Umbilical cord (tissue), 2 donors: ENCODE results near the gene C16orf89. TPM values are rescaled to one million over a fixed set of nuclear protein-coding genes. Genes with fewer than 3 reads are reported as not detected.

Experiments
- DNase-seq: peaks from one replicate; pipeline ENCODE4 v3.0.0-alpha.2; 2015; ENCODE audit warnings: low spot score
- total RNA-seq: library from RNA; depleted of rRNA; stranded (reverse); fragments of >200 nt; gene quantifications from one replicate; pipeline ENCODE4 v1.2.3, GENCODE V29; 2014; ENCODE audit warnings: low replicate concordance; ENCODE audit not compliant: insufficient read depth

C16orf89 gene
- total RNA-seq, 1 donor from 2014 or later, result not detected

- DNase-seq, result no peak
Observed at GRCh38 chr16:5005916-5006315, 59.8 kb downstream of the C16orf89 start.

DNA sequence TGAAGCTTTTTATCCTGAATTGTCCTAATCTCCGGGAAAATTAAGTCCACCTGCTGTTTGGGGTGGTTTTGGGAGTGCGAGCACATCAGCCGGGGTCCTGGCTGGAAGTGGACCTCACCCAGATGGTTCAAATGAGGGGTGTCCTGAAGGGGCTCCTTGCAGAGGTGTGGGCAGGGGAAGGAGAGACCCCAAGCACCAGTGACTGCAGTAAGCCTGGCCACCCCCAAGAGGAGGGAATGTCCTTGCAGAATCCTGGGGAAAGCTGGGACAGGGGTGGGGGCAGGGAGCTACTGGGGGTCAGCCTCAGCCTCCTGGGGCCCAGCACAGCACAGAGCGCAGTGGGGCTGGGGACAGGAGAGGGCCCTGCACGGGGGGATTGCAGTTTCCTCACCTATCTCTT is 61.4 kb downstream of the C16orf89 start:
- no peak for DNase-seq

- DNase-seq, result no peak
Observed at GRCh38 chr16:5003828-5004227, 61.9 kb downstream of the C16orf89 start.

DNA sequence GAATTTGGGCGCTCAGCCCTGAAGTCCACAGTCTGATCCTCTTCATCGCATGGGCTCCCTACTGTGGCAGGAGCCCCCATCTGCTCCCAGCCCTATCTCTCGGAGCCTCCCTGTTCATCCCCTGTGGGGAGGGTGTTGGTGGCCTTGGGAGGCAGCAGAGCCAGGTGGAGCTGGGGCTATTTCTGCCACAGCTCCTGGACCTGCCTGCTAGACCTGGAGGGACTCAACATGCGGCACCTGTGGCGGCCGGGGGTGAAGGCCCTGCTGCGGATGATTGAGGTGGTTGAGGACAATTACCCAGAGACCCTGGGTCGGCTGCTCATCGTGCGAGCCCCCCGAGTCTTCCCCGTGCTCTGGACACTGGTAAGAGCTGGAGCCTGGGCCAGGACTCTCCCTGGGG is 62.5 kb downstream of the C16orf89 start:
- DNase-seq, result no peak

DNA sequence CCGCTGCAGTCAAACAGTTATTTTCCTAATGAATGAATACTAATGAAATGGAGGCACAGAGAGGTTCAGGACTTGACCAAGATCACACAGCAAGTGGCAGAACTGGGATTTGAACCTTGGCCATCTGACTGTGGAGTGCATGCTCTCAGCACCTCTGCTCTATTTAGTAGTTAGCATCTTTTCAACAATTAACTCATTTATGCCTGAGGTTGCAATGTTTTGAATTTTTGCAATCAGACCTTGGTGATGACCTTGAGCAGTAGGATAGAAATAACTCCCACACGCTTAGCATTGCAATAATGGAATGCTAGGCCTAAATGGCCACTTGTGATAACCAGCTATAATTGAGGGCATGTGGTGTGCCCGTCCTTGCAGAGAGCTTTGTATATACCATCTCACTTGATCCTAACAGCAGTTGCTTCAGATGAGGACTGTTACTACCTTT is 63.0 kb downstream of the C16orf89 start:
- DNase-seq, result no peak

DNA sequence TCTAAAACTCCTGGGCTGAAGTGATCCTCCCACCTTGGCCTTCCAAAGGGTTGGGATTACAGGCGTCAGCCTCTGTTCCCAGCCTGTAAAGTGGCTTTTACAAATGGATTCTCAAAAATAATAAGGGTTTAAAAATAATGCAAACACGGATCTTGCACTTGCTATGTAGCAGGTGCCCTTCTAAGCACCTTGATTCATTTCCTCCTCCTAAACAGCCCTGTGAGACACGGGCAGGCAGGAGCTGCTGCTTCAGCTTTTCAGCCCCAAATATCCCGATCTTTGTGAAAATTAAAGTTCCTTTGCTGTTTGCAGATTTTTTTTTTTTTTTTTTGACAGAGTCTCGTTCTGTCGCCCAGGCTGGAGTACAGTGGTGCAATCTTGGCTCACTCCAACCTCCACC is 63.8 kb downstream of the C16orf89 start:
- DNase-seq, result no peak

GRCh38 chr16:5001571-5001970 is 64.2 kb downstream of the C16orf89 start:
- no peak for DNase-seq

DNA sequence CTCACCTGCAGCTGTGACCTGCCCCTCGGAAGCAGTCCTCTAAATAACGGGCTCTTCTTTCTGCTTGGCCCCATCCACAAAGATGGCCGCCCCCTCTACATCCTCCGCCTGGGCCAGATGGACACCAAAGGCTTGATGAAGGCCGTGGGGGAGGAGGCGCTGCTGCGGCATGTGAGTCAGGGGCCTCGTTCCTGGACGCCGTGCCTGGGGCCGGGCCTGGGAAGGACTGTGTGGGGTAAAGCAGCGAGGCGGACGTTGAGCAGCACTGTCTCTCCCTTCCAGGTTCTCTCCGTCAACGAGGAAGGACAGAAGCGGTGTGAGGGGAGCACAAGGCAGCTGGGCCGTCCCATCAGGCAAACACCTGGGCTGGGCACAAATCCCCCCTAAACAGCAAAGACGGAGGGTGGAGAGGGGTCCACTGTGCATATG is 65.2 kb downstream of the C16orf89 start:
- no peak for DNase-seq

- DNase-seq, result no peak
Observed at GRCh38 chr16:4994719-4995434, 70.9 kb downstream of the C16orf89 start.

Other genes with a start within 250 kb of the C16orf89 start
- 28.6 TPM for gene GLYR1, start 218.7 kb downstream of the C16orf89 start, total RNA-seq
- 31.3 TPM for gene UBN1, start 218.5 kb downstream of the C16orf89 start, total RNA-seq
- gene PPL, start 128.8 kb downstream of the C16orf89 start, total RNA-seq, result 32.3 TPM
- 0.72 TPM for gene SEC14L5, start 107.6 kb downstream of the C16orf89 start, total RNA-seq
- 29.9 TPM for gene NAGPA, start 32.0 kb downstream of the C16orf89 start, total RNA-seq
- 20.2 TPM for gene ALG1, start 5.9 kb upstream of the C16orf89 start, total RNA-seq
- gene EEF2KMT, start 31.8 kb upstream of the C16orf89 start, total RNA-seq, result 11.1 TPM